Colon (tissue), 2 donors: Measurements from ENCODE around the gene CLDN3.
A peak's percentile ranks its signal among the peaks of the same experiment; 100 is the strongest.
"Not testable (repeated sequence)": the region's sequence is repeated elsewhere in the genome, so short reads cannot be mapped to it uniquely, and the experiment has no call there.

Experiments used
- FAIRE-seq: peaks from 2 replicates; lab custom pipeline; 2012; peaks lifted over from hg19 to GRCh38; lab: Jason Lieb, UNC
- donor health status: control.
- donor health status: control.

CLDN3 gene

GRCh38 chr7:73770002-73770859 lies at the start of gene CLDN3:
Gene CLDN3 (minus strand): TSS chr7:73770270. CDS start chr7:73770049, 221 bp downstream.
- FAIRE-seq = no peak

GRCh38 chr7:73817121-73817520 lies 47.1 kb upstream of the CLDN3 start:
- FAIRE-seq = no peak

GRCh38 chr7:73815436-73815835 lies 45.4 kb upstream of the CLDN3 start:
- FAIRE-seq = no peak

- FAIRE-seq = no peak
Observed at GRCh38 chr7:73812996-73813395, 42.9 kb upstream of the CLDN3 start.

- no peak for FAIRE-seq
Observed at GRCh38 chr7:73811760-73812168, 41.7 kb upstream of the CLDN3 start.

GRCh38 chr7:73810998-73811360 lies 40.9 kb upstream of the CLDN3 start:
- FAIRE-seq = no peak

GRCh38 chr7:73809467-73809951 lies 39.4 kb upstream of the CLDN3 start:
- no peak for FAIRE-seq

- FAIRE-seq = no peak
Observed at GRCh38 chr7:73802459-73802858, 32.4 kb upstream of the CLDN3 start.

- peak; percentile 96 for FAIRE-seq
Observed at GRCh38 chr7:73801577-73801976, 31.5 kb upstream of the CLDN3 start.

- no peak for FAIRE-seq
Observed at GRCh38 chr7:73799282-73800141, 29.4 kb upstream of the CLDN3 start.

GRCh38 chr7:73797176-73797575 lies 27.1 kb upstream of the CLDN3 start:
- FAIRE-seq = not testable (repeated sequence)

- not testable (repeated sequence) for FAIRE-seq
Observed at GRCh38 chr7:73796656-73797055, 26.6 kb upstream of the CLDN3 start.

- not testable (repeated sequence) for FAIRE-seq
Observed at GRCh38 chr7:73795188-73795587, 25.1 kb upstream of the CLDN3 start.

GRCh38 chr7:73791170-73791690 lies 21.2 kb upstream of the CLDN3 start:
- not testable (repeated sequence) for FAIRE-seq

- FAIRE-seq = no peak
Observed at GRCh38 chr7:73789051-73789450, 19.0 kb upstream of the CLDN3 start.

GRCh38 chr7:73787786-73788048 lies 17.6 kb upstream of the CLDN3 start:
- FAIRE-seq = not testable (repeated sequence)

GRCh38 chr7:73786588-73786987 lies 16.5 kb upstream of the CLDN3 start:
- no peak for FAIRE-seq

GRCh38 chr7:73779517-73779916 lies 9.4 kb upstream of the CLDN3 start:
- no peak for FAIRE-seq

GRCh38 chr7:73778801-73779389 lies 8.8 kb upstream of the CLDN3 start:
- no peak for FAIRE-seq

GRCh38 chr7:73774923-73775322 lies 4.9 kb upstream of the CLDN3 start:
- FAIRE-seq = no peak

GRCh38 chr7:73773700-73774517 lies 3.8 kb upstream of the CLDN3 start:
- FAIRE-seq = no peak
